Measurements from ENCODE around the gene MDH1B.

- TF ChIP-seq CTCF (IDR thresholded peaks at IDR 0.05) (no peak), POLR2A (IDR thresholded peaks at IDR 0.05) (no peak)
Observed at GRCh38 chr2:206716623-206717022, 48.5 kb downstream of the MDH1B start.

Measured in esophagus squamous epithelium (tissue), 4 donors.